ENCODE measurements around the gene ZCCHC24.

ZCCHC24 gene

GRCh38 chr10:79476645-79477044 lies 31.2 kb upstream of the ZCCHC24 start:
- H3K4me3 ChIP-seq (ENCODE audit: low read depth, low read length): no peak overlapping the region
- POLR2A ChIA-PET: no interaction called here
- no peak for DNase-seq (ENCODE audit: low read depth, low spot score)
- TF ChIP-seq, protein P1, sequence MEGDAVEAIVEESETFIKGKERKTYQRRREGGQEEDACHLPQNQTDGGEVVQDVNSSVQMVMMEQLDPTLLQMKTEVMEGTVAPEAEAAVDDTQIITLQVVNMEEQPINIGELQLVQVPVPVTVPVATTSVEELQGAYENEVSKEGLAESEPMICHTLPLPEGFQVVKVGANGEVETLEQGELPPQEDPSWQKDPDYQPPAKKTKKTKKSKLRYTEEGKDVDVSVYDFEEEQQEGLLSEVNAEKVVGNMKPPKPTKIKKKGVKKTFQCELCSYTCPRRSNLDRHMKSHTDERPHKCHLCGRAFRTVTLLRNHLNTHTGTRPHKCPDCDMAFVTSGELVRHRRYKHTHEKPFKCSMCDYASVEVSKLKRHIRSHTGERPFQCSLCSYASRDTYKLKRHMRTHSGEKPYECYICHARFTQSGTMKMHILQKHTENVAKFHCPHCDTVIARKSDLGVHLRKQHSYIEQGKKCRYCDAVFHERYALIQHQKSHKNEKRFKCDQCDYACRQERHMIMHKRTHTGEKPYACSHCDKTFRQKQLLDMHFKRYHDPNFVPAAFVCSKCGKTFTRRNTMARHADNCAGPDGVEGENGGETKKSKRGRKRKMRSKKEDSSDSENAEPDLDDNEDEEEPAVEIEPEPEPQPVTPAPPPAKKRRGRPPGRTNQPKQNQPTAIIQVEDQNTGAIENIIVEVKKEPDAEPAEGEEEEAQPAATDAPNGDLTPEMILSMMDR (IDR thresholded peaks at IDR 0.05; ENCODE audit: insufficient read depth, low read length, missing control alignments): no peak
- CTCF ChIA-PET: interaction anchor here (0.9 to 14.9 kb wide), 7 partner anchors 7 to 103 kb away, joined by 3 to 165 read pairs (median 6); no protein-coding TSS in a partner anchor

DNA sequence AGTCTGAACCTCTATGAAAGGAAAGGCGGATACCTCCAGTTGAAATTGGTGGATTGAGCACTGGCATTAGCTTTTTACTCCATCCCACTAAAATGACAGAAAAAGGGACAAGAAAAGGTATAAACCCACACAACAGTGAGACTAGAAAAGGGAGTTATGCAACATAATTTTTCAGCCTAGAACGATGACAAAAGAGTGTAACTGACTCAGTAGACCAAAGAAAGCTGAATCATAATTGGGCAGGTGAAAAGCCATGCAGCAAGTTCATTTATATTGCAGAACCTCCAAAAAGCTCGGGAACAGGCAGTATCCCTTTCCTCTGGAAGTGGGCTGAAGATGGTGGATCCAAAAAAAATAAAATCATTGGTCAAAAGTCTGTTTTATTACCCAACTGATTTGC lies 30.5 kb upstream of the ZCCHC24 start:
- CTCF ChIA-PET: interaction anchor here (0.7 to 14.9 kb wide), 7 partner anchors 7 to 102 kb away, joined by 3 to 165 read pairs (median 6); no protein-coding TSS in a partner anchor
- TF ChIP-seq, protein P1 (IDR thresholded peaks at IDR 0.05; ENCODE audit: insufficient read depth, low read length, missing control alignments): no peak
- DNase-seq (ENCODE audit: low read depth, low spot score): no peak
- H3K4me3 ChIP-seq (ENCODE audit: low read depth, low read length): no peak overlapping the region
- POLR2A ChIA-PET: no interaction called here

GRCh38 chr10:79475119-79475653 lies 29.8 kb upstream of the ZCCHC24 start:
- no peak overlapping the region for H3K4me3 ChIP-seq (ENCODE audit: low read depth, low read length)
- CTCF ChIA-PET: interaction anchor here (0.7 to 14.9 kb wide), 5 partner anchors 6 to 101 kb away, joined by 3 to 165 read pairs (median 5); no protein-coding TSS in a partner anchor
- POLR2A ChIA-PET: no interaction called here
- DNase-seq (ENCODE audit: low read depth, low spot score): no peak
- TF ChIP-seq, protein P1 (IDR thresholded peaks at IDR 0.05; ENCODE audit: insufficient read depth, low read length, missing control alignments): no peak

GRCh38 chr10:79473496-79474095 lies 28.2 kb upstream of the ZCCHC24 start:
- ChIA-PET CTCF (interaction anchor here (2.7 to 7.2 kb wide), 3 partner anchors 73 to 100 kb away, joined by 11 to 106 read pairs (median 24); no protein-coding TSS in a partner anchor), POLR2A (no interaction called here)
- no peak overlapping the region for H3K4me3 ChIP-seq (ENCODE audit: low read depth, low read length)
- TF ChIP-seq, protein P1 (IDR thresholded peaks at IDR 0.05; ENCODE audit: insufficient read depth, low read length, missing control alignments): no peak
- no peak for DNase-seq (ENCODE audit: low read depth, low spot score)

- TF ChIP-seq, protein P1 (IDR thresholded peaks at IDR 0.05; ENCODE audit: insufficient read depth, low read length, missing control alignments): no peak
- no peak for DNase-seq (ENCODE audit: low read depth, low spot score)
- CTCF ChIA-PET: interaction anchor here (2.7 to 7.2 kb wide), 2 partner anchors 73 to 99 kb away, joined by 11 to 106 read pairs; no protein-coding TSS in a partner anchor
- POLR2A ChIA-PET: no interaction called here
- H3K4me3 ChIP-seq (ENCODE audit: low read depth, low read length): no peak overlapping the region
Measured at GRCh38 chr10:79472951-79473350, 27.5 kb upstream of the ZCCHC24 start.

GRCh38 chr10:79472449-79472848 lies 27.0 kb upstream of the ZCCHC24 start:
- H3K4me3 ChIP-seq (ENCODE audit: low read depth, low read length): no peak overlapping the region
- CTCF ChIA-PET: interaction anchor here (2.7 to 7.2 kb wide), 3 partner anchors 10 to 98 kb away, joined by 11 to 165 read pairs (median 106); no protein-coding TSS in a partner anchor
- TF ChIP-seq, protein P1 (IDR thresholded peaks at IDR 0.05; ENCODE audit: insufficient read depth, low read length, missing control alignments): no peak
- no peak for DNase-seq (ENCODE audit: low read depth, low spot score)
- POLR2A ChIA-PET: no interaction called here
